ENCODE results near the gene PBX1. TPM values are rescaled to one million over a fixed set of nuclear protein-coding genes. Genes with fewer than 3 reads are reported as not detected.
"Not testable (repeated sequence)": the region's sequence is repeated elsewhere in the genome, so short reads cannot be mapped to it uniquely, and the experiment has no call there.

The PBX1 gene
- total RNA-seq, 1 donor from 2014 or later, result 11.5 TPM

DNA sequence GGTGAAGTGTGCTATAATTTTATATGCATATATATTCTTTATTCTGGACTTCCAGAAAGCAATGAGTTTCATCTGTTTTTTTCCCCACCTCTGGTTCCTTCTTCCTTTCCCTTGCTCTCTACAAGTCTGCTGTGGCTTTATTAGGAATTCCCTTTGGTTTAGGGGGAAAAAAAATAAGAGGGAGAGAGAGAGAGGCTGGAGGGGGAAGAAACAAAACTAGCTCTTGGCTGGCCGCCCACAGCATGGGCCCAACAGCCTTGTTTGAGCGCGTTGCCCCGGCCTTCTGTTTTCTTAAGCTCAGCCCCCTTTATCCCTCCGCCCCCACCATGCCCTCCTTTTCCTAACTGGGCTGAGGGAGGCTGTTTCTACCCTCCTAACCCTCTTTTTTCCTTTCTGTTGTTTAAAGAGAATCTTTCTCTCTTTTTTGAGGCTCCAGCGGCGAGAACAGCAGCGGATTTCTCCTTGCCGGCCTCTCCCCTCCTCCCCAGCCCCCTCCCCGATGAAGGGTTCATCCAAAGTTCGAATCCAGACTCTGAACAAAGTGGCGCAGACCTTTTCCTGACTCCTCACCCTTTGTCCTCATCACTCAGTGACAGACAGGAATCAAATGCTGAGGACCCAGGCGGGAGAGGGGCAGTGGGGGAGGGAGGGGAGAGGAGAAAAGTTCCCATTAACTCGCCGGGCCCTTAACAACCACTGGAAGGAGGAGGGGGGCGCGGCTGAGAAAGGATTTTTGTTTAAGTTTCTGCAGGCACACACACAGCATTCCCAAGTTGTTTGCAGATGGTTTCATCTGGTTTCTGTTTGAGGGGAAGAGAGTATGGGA, 29.7 kb downstream of the PBX1 start:
- DNase-seq (ENCODE audit: extremely low read depth, low read depth, low spot score), result no peak

DNA sequence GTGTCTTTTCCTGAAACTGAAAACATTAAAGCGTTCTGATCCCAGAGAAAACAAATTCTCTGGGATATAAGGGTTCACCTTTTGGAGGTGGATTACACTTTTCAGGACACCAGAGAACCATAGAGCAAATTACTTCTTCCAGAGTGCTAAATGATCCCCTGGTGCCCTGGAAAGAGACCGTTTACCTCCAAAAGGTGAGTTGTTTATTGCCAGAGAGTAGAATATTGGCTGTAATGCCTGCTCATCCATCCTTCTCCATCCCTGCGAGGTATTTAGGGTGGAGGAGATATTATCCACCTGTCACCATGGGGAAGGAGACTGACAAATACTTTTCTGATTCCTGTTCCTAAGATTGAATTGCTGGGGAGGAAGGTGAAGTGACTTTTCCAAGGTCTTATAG, 30.4 kb downstream of the PBX1 start:
- DNase-seq (ENCODE audit: extremely low read depth, low read depth, low spot score), result no peak

DNA sequence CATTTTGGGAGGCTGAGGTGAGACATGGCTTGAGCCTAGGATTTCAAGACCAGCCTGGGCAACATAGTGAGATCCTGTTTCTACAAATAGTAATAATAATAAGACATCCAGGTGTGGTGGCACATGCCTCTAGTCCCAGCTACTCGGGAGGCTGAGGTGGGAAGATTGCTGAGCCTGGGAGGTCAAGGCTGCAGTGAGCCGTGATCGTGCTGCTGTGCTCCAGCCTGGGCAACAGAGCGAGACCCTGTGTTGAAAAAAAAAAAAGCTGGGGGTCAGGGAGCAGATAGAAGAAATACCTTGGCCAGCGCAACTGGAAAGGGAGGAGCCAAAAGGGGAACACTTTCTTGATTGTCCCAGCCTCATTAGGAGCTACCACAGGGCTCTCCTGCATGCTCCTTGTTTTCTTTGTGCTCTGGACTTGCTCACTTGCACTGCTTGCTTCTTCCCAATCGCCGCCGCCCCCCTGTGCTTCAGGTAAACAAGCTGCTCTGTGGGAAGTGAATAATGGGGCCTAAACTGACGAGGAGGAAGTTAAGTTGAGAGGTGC, 31.1 kb downstream of the PBX1 start:
- no peak for DNase-seq (ENCODE audit: extremely low read depth, low read depth, low spot score)

DNA sequence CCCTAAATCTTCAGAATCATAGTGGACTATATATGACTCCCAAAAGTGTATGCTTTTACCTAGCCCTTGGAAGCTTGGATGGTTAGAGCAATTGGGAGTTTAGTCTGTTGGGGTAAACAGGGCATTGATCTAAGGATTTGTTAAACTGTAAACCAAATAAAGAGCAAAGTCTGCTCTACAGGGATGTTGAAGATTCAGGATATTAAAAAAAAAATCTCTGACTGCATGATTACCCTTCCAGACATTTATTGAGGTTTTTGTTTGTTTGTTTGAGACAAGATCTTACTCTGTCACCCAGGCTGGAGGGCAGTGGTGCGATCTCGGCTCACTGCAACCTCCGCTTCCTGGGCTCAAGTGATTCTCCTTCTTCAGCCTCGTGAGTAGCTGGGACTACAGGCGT, 31.6 kb downstream of the PBX1 start:
- no peak for DNase-seq (ENCODE audit: extremely low read depth, low read depth, low spot score)

DNA sequence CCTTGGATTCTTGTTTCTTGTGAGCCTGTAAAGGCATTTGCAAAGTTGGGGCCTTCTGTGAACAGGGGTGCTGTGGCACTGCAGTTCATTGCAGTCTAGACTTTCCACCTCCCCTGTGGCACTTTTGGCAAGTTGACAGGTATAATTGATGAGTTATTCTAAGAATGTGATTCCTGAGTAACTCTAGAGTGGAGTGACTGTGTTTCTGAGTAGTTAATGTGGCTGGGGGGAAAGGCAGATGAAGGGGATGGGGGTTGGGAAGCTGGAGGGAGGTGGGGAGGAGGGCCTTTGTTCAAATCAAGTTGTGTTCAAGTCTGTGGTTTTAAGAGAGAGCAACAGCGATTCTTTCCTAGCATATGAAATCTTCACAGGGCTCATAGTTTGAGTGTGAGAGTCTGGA, 32.9 kb downstream of the PBX1 start:
- DNase-seq (ENCODE audit: extremely low read depth, low read depth, low spot score), result no peak

DNA sequence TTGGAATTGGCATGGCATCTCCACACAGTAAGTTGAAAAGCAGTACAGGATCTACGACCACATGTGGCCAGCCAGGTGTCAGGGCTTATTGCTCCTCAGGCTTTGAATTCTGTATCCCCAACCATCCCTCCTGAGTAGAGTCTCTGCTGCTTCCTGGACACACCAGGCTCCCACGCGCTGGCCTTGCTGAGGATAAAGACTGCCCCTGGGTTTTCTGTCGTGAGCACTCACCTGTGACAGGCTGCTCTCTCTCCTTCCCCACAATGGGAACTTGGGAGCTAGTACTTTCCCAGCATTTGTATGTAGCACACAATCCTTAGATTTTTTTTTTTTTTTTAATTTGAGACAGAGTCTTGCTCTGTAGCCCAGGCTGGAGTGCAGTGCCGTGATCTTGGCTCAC, 33.6 kb downstream of the PBX1 start:
- DNase-seq (ENCODE audit: extremely low read depth, low read depth, low spot score), result no peak

DNA sequence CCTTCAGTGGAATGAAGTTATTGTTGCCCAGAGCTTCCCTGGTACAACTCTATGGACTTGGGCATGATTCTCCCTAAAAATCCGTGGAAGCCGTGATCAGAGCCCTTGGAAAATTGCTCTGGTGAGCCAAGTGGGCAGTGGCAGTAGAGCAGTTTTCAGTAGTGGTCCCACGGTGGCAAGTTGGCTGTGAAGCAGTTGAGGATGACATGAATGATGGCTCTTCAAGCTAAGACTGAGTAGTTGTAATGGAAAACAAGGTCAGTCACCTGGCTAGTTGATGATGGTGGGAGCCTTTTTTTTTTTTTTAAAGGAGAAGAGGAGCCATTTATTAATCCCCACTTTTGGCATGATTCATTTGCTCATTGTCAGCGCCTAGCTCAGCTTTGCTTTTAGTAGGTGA, 36.2 kb downstream of the PBX1 start:
- DNase-seq (ENCODE audit: extremely low read depth, low read depth, low spot score), result no peak

DNA sequence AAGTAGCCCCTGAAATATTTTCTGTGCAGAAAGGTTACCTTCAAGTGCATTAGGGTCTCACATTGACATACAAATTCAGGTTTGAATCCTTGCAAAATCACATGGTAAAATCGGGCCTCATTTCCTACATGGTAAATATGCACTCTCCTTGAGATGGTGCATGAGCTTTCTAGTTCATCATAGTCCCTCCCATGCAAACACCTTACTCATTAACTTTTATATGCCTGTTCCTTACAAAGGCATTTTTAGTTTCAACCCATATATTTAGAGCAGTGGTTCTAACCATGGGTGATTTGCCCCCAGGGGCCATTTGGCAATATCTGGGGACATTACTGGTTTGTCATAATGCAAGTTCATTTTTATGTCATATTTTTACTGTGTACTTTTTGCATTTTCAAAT, 37.2 kb downstream of the PBX1 start:
- no peak for DNase-seq (ENCODE audit: extremely low read depth, low read depth, low spot score)

DNA sequence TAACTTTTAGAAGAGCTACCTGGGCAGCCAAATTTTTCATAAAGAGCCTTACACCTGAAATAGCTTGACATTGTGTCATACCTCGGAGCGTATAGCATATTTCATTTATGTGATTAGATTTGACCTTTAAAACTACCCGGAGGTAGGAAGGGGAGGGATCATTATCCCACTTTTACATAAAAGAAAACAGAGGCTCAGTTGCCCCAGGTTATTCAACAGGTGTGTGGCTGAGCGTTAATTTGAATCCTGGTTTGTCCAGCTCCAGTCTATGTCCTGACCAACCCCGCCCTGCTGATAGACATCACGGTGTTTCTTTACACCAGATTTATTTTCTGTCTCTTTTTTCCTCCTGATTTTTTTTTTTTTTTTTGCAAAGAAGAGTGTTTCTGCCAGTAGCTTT, 39.7 kb downstream of the PBX1 start:
- DNase-seq (ENCODE audit: extremely low read depth, low read depth, low spot score), result no peak

DNA sequence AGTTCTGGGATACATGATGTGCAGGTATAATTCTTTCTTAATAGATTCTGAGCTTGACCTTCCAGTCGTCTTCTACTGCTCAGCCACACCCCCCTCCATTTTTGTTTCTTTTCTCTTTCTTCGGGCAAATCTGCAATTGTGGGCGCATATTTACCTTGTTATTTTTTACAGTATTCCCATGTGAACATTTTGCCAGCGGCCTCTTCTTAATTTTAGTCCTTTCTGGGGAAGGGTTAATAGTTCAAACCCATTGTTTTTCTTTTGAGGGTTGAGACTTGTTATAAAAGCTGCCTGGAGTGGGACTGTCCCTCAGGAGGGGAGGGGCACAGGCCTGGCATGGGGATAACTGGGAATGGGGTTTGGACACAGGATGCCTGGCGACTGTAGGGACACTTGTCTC, 40.3 kb downstream of the PBX1 start:
- DNase-seq (ENCODE audit: extremely low read depth, low read depth, low spot score), result no peak

DNA sequence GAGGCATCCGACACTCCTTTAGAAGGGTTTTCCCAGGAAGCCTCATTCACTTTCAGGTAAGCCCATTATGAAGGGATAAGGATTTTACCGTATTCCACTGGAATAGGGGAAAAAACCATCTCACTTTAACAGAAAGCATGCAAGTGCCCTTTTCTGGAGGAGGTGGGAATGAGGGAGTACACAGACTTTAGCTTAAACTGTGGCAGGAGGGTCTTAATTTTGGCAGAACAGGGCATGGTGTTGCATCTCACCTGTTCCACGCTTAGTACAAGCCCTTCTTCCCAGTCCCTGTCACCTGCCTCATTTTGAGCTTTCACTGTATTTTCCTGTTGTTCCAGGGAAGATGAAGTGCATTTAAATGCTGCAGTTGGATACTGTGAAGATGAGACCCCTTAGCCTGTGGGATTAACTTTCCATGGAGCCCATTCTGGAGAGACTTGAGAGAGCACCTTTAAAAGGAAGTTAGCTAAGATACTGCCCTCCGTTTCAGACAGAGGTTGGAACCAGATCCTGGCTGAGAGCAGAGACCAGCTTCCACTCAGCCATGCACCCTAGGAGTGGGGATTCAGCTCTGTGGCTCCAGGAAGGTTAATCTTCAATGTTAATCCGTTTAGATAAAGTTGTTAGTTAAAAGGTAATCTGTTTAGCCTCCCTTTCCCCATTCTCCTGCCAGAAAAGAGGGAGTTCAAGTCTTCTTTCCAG, 42.6 kb downstream of the PBX1 start:
- no peak for DNase-seq (ENCODE audit: extremely low read depth, low read depth, low spot score)

DNA sequence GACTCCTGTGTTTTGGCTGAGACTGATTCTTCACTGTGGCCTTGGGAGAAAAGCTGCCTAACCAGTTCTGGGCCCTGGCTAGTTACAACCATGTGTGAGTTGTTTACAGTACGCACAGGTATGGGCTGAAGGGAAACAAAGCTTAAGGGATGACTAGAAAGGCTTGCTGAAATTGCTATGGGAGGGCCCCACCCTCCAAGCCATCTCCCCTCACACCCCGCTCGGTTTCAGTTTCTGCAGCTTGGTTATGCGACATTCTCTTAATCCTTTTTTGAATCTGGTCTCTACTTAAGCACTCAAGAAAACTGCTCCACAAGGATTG, 43.1 kb downstream of the PBX1 start:
- no peak for DNase-seq (ENCODE audit: extremely low read depth, low read depth, low spot score)

DNA sequence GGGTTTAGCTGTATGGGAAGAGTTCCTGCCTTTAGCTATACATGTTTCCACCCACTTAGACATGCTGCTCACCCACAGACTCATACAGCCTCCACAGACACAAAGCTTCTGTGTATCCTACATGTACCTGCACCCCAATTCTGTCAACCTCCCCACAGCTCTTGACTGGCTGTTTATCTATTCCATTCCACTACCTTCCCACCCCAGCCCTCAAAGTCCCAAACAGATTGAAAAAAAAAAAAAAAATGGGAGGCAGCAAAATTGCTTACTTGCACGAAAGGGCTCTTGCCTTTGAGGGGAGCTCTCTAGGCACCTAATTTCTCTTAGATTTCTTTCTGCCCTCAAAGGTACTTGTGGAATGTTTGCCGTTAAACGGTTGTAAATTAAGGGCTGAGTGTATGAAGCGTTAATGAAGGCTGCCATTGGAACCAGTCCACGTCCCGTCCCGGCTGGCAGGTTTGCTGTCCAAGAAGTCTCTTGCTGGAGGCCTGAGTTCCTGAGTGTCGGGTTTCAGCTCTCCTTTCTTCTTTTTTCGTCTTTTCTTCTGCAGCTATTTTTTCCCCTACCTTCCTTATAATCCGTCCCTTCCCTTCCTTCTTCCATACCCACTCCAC, 43.6 kb downstream of the PBX1 start:
- DNase-seq (ENCODE audit: extremely low read depth, low read depth, low spot score), result no peak

DNA sequence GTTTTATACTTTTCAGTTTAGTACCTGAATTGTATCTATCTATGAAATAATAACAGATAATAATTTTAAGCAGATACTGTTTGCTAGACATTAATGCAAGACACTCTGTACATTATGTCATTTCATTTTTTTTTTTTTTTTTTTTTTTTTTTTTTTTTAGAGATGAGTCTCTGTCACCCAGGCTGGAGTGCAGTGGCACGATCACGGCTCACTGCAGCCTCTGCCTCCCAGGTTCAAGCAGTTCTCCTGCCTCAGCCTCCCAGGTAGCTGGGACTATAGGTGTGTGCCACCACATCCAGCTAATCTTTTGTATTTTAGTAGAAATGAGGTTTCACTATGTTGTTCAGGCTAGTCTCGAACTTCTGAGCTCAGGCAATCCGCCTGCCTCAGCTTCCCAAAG, 44.8 kb downstream of the PBX1 start:
- not testable (repeated sequence) for DNase-seq (ENCODE audit: extremely low read depth, low read depth, low spot score)

DNA sequence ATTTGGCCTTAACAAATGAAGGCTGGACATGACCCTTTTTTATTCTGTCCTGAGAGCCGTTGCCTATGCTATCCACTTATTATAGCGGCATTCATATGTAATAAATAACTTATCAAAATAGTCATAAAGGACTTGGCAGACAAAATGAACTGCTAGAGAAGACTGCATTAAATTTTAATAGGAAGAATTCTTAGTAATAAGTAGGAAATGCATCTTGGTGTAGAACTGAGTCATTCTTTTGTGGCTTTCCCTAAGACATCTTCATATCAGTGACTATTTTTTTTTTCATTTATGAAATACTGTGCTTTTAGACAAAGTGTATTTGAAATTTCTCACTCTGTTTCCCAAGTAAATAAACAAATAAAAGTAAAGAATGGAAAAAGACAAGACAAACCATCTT, 45.6 kb downstream of the PBX1 start:
- no peak for DNase-seq (ENCODE audit: extremely low read depth, low read depth, low spot score)

DNA sequence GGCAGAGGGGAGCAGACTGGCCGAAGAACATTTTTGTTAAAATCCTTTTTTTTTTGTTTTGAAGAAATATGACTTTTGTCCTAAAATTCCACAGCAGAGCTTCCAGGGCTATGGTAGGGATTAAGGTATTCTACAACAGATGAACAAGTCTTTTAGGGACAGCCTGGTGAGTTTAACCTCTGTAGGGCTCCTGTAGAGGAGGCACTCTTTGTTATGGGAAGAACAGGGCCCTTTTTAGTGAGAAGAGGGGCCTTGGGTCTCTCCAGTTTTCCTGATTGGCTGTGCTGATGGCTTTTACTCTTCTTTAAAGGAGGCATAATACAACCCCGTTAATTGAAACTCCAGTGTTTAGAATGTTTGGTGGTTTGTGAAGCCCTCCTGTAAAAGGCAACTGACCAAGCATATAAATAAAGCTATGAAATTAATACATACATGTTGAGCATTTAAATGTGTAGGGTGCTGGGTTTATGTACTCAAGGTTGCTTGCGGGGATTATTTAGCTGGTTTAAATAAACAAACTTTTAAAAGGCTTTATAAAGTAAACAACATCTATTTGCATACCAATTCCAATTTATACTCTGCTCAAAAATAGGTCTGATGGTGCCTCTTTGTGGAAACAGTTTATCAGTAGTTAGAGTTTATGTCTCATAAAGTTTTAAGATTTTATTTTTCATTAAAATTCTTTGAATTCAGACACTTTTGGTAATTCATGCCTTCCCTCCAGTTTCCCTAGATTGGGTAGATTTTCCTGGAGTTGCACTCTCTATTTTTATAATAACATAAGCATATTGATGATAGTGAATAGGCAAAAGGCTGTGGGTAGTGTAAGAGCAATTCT, 46.5 kb downstream of the PBX1 start:
- DNase-seq (ENCODE audit: extremely low read depth, low read depth, low spot score), result no peak

DNA sequence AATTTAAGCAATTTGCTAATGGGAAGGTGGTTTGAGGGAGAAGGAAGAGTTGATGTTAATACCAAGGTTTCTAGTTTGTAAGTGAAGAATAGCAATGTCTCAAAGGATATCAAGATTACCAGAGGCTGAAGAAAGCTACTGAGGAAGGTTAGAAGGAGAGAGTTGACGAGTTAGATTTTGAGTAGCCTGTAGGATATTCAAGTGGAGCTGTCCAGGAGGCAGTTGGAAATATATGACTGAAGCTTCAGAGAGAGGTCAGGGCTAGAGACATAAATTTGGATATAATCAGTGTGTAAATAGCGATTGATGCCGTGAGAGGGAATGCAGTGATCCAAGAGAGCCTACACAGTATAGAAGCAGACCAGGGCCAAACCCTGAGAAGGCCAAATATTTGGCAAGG, 48.4 kb downstream of the PBX1 start:
- DNase-seq (ENCODE audit: extremely low read depth, low read depth, low spot score), result no peak

DNA sequence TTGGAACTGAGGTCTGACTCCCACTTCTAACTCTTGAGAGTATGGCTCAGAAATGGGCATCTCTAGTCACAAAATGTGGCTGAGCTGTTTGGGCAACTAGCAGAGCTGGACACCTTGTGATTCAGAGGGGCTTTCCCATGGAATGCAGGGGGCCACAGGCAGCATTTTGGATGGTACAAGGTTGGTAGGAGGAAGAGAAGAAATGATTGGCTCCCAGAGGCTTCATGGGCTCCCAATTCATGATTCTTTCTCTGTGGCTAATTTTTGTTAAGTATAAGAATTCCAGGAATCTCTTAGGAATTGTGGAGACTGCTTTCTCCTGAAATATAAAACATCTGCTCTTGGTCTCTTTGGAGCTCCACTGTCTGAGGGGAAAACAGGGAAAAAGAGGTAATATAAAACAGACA, 49.7 kb downstream of the PBX1 start:
- no peak for DNase-seq (ENCODE audit: extremely low read depth, low read depth, low spot score)

DNA sequence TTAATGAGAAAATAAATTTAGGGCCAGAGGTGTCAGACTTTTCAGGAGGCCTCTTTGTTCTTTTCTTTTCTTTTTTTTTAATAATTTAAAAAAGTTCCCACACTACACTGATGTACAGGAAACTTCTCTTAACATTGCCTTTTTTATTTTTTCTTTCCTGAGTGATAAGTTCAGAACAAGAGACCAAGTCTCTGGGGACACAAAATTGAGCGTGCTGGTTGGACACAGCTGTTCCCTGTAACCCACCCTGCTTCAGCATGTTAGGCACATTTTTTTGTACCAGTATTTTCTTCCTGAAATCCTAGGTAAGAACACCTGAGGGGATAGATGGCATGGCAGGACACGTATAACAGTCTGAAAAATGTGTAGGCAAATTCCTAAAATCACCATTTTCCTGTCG, 50.1 kb downstream of the PBX1 start:
- DNase-seq (ENCODE audit: extremely low read depth, low read depth, low spot score), result no peak

DNA sequence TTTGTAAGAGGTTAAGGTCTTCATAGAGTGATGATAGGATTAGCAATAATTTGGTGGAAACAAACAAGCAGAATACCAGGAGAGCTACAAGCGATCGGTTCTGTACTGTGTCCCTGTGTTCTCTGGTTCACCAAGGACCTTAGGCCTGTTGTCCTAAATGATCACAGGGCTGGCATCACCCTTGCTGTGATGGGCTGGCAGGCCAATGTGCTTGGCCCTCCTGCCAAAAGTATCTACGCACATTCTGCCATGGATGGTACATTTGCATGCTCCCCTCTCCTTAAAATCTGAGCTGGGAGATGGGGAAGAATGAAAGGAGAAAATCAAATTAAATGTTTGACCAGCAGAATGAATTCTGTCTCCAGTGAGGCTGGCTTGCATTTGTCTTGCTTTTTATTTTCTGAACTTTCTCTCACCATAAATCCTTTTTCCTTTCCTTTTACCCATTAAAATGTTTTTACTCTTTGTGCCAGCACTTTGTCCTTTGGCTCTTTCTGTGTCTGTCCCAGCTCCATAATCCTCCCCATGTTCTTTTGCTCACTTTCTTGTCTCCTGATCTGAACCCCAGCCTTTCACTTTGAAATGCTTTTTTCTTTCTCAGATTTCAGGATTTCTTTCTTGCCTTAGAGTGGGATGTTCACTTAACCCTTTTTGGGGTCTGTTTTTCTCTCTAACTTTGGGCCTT, 51.7 kb downstream of the PBX1 start:
- no peak for DNase-seq (ENCODE audit: extremely low read depth, low read depth, low spot score)

All from glomerular endothelial cell (primary cell).